Activated CD4-positive, alpha-beta T cell treated with anti-CD3 and anti-CD28 coated beads, Interleukin-2, amount 10 ng/mL, durations not matched to agents 7 days and 5 days (primary cell): Measurements from ENCODE around the gene GHRH. TPM values are rescaled to one million over a fixed set of nuclear protein-coding genes. Genes with fewer than 3 reads are reported as not detected.

Source experiments
- CTCF ChIA-PET: fragments of 350-600 bp; sonication (Branson Sonifier 250); formaldehyde crosslinking; loops from one replicate; lab custom pipeline; 2021; ENCODE audit warnings: antibody characterized with exemption; lab: Charles Lee
- POLR2A ChIA-PET: fragments of 350-600 bp; sonication (Branson Sonifier 250); formaldehyde crosslinking; loops from one replicate; lab custom pipeline; 2021; ENCODE audit warnings: antibody characterized with exemption; lab: Charles Lee
- DNase-seq: peaks from one replicate; pipeline ENCODE4 v3.0.0-alpha.2; 2020
- H3K27ac Mint-ChIP-seq: one replicate; pipeline ENCODE4 v1.8.0; 2021; ENCODE audit warnings: mild to moderate bottlenecking, moderate library complexity, mixed read lengths
- H3K27me3 Mint-ChIP-seq: one replicate; pipeline ENCODE4 v1.8.0; 2021; ENCODE audit warnings: mixed read lengths
- H3K36me3 Mint-ChIP-seq: one replicate; pipeline ENCODE4 v1.8.0; 2021; ENCODE audit warnings: low read depth, mixed read lengths
- H3K4me1 Mint-ChIP-seq: one replicate; pipeline ENCODE4 v1.8.0; 2021; ENCODE audit warnings: mixed read lengths
- H3K4me3 Mint-ChIP-seq: one replicate; pipeline ENCODE4 v1.8.0; 2021; ENCODE audit warnings: mild to moderate bottlenecking, moderate library complexity, mixed read lengths
- H3K9me3 Mint-ChIP-seq: one replicate; pipeline ENCODE4 v1.8.0; 2021; ENCODE audit warnings: mixed read lengths
- total RNA-seq, 2 experiments: library from RNA; stranded (reverse); gene quantifications; one replicate each; pipeline ENCODE4 v1.2.3, GENCODE V29; 2021

The GHRH gene
- total RNA-seq, 2 experiments from 2014 or later, result not detected

DNA sequence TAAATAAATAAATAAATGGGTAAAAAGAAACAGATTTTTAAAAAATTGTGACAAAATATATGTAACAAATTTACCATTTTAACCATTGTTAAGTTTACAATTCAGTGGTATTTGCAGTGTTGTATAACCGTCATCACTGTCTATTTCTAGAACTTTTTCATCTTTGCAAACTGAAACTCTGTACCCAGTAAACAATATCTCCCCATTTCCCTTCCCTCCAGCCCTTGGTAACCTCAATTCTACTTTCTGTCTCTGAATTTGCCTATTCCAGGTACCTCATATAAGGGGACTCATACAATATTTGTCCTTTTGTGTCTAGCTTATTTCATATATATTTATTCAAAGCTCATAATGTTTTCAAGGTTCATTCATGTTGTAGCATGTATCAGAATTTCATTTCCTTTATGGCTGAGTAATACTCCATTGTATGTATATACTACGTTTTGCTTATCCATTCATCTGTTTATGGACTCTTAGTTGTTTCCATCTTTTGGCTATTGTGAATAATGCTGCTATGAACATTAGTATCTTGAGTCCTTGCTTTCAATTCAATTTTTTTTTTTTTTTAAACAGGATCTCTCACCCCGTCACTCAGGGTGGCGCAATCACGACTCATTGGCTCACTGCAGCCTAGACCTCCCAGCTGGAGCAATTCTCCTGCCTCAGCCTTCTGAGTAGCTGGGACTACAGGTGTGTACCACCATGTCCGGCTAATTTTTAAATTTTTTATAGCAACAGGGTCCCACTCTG lies 36.8 kb upstream of the GHRH start:
- Mint-ChIP-seq H3K4me1 (peaks cover 34% of the 10 kb centered on the region), H3K36me3 (peaks cover 43% of the 10 kb centered on the region), H3K27ac (peak overlapping the region; percentile 72), H3K4me3 (no peak overlapping the region), H3K9me3 (no peaks in the 10 kb centered on the region), H3K27me3 (no peaks in the 10 kb centered on the region)
- no peak for DNase-seq
- ChIA-PET POLR2A (no interaction called here), CTCF (interaction anchor here (0.6 to 2.4 kb wide), 3 partner anchors 10 to 68 kb away, joined by 3 to 6 read pairs (median 3); no protein-coding TSS in a partner anchor)

DNA sequence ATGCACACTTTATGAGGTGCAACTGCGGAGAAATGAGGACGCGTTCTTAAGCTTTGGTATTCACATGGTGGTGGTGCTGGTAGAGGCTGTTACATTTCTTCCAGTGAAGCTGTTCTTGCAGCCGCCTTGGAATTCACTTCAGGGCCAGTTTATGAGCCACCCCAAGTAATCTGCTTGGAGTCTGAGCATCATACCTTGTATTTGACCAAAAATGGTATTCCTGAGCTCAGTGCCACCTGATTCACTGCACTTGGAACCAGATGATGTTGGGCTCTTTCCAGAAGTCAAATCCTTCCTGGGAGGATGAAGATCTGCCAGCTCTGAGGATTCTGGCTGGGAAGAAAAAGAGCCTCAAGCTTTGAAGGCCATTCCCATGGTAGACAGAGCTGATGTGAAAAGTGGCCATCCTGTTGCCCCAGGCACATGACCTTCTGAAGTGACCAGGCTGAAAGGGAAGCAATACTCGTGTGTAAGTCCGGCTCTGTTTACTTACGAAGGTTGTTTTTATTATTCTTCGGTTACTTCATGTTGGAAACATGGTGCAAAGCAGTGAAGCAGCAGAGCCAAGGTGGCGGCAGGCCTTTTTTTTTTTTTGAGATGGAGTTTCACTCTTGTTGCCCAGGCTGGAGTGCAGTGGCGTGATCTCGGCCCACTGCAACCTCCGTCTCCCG lies 35.6 kb upstream of the GHRH start:
- no peak overlapping the region for H3K4me3 Mint-ChIP-seq
- POLR2A ChIA-PET, result no interaction called here
- H3K27me3 Mint-ChIP-seq, result no peaks in the 10 kb centered on the region
- CTCF ChIA-PET, result interaction anchor here (0.9 kb wide), 1 partner anchor 15 kb away, joined by 3 read pairs; no protein-coding TSS in a partner anchor
- no peaks in the 10 kb centered on the region for H3K9me3 Mint-ChIP-seq
- no peak overlapping the region for H3K27ac Mint-ChIP-seq
- peaks cover 47% of the 10 kb centered on the region for H3K36me3 Mint-ChIP-seq
- no peak for DNase-seq
- peaks cover 37% of the 10 kb centered on the region for H3K4me1 Mint-ChIP-seq

DNA sequence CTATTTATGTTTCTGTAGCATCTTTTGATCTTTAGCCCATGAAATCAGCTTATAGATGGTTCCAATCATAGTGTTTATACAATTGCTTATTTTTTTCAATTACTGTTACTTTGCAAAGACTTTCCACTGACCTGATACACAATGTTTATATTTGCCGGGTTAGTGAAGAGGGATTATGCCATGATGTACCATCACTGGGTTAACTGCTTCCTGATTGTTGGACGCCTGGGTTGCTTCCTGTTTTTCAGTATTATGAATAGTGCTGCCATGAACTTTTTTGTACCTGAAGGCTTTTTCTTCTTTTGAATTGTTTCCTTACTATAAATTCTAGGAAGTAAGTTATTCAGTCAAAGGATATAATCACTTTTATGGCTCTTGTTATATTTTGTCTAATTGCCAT lies 34.8 kb upstream of the GHRH start:
- Mint-ChIP-seq H3K9me3 (no peaks in the 10 kb centered on the region), H3K36me3 (peaks cover 44% of the 10 kb centered on the region), H3K27ac (no peak overlapping the region), H3K27me3 (no peaks in the 10 kb centered on the region), H3K4me1 (peaks cover 42% of the 10 kb centered on the region), H3K4me3 (no peak overlapping the region)
- CTCF ChIA-PET, result interaction anchor here (0.6 kb wide), 2 partner anchors 254 to 696 kb away, joined by 3 read pairs; no protein-coding TSS in a partner anchor
- POLR2A ChIA-PET, result no interaction called here
- DNase-seq, result no peak

DNA sequence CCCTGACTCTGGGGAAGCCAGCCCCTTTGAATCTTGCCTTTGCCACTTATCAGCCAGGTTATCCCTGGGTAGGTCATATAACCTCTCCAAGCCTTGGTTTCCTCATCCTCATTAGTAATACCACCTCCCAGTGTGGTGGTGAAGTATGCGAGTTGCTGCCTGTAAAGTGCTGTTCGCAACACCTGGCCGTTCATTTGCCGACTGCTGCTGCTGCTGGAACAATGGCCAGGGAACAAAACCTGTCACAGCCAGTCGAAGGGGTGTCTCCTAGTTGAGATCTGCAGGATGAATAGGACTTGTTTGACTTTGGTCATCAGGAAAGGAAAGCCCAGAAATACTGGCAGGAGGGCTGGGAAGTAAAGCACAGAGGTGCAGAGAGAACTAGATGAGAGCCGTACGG lies 34.0 kb upstream of the GHRH start:
- DNase-seq, result no peak
- POLR2A ChIA-PET, result no interaction called here
- CTCF ChIA-PET, result interaction anchor here (0.6 kb wide), 1 partner anchor 697 kb away, joined by 3 read pairs; no protein-coding TSS in a partner anchor
- Mint-ChIP-seq H3K9me3 (no peaks in the 10 kb centered on the region), H3K27me3 (no peaks in the 10 kb centered on the region), H3K27ac (no peak overlapping the region), H3K36me3 (peaks cover 44% of the 10 kb centered on the region), H3K4me3 (no peak overlapping the region), H3K4me1 (peaks cover 49% of the 10 kb centered on the region)

DNA sequence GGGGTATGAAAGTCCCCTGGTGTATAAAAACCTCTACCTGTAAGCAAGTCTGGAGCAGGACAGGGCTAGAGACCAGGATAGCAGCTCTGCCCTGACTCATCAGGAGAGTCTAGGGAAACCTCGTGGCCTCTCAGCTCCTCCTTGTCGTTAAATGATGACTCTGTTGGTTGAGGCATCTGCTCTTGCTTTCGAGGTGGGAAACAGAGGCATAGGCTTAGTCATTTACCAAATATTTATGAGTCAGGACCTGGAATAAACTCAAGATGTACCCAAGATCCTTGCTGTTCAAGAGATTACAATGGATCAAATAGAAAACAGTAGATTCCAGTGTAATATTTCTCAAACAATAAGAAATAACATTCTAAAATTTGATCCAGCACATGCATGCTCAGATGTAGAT lies 33.4 kb upstream of the GHRH start:
- no peak for DNase-seq

DNA sequence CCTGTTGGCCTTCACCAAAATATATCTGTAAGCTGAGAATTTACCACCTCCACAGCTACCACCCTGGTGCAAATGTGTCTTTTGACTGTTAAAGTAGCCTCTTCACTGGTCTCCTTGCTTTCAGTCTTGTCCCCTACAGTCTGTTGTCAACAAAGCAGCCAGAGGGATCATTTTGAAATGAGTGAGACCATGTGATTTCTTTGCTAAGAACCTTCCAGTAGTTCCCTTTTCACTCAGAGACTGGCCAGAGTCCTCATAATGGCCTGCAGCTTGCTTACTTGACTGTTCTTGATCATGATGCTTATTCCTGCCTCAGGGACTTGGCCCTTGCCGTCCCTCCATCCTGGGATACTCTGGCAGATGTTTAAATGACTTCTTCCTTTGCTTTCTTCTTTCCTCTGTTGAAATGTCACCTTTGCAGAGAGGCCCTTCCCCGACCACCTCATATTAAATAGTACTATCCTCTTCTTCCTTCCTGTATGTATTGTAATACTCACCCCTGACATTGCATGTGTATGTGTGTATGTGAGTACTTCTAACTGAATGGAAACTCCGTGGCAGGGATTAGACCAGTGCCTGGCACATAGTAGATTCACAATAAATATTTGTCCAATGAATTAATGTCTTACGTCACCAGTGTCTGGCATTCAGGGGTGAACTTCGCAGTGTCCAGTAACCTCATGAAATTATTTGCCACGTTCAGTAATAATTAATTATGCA lies 32.8 kb upstream of the GHRH start:
- no peak for DNase-seq
- Mint-ChIP-seq H3K27me3 (no peaks in the 10 kb centered on the region), H3K27ac (no peak overlapping the region), H3K9me3 (no peaks in the 10 kb centered on the region), H3K4me3 (no peak overlapping the region), H3K4me1 (peaks cover 51% of the 10 kb centered on the region), H3K36me3 (peaks cover 36% of the 10 kb centered on the region)
- CTCF ChIA-PET, result no interaction called here
- POLR2A ChIA-PET, result no interaction called here

More for the DNA sequence above, 33.4 kb upstream of the GHRH start:
- ChIA-PET POLR2A (no interaction called here), CTCF (no interaction called here)
- H3K4me3 Mint-ChIP-seq, result no peak overlapping the region
- no peak overlapping the region for H3K27ac Mint-ChIP-seq
- no peaks in the 10 kb centered on the region for H3K27me3 Mint-ChIP-seq
- H3K4me1 Mint-ChIP-seq, result peaks cover 51% of the 10 kb centered on the region
- H3K9me3 Mint-ChIP-seq, result no peaks in the 10 kb centered on the region
- H3K36me3 Mint-ChIP-seq, result peaks cover 39% of the 10 kb centered on the region

DNA sequence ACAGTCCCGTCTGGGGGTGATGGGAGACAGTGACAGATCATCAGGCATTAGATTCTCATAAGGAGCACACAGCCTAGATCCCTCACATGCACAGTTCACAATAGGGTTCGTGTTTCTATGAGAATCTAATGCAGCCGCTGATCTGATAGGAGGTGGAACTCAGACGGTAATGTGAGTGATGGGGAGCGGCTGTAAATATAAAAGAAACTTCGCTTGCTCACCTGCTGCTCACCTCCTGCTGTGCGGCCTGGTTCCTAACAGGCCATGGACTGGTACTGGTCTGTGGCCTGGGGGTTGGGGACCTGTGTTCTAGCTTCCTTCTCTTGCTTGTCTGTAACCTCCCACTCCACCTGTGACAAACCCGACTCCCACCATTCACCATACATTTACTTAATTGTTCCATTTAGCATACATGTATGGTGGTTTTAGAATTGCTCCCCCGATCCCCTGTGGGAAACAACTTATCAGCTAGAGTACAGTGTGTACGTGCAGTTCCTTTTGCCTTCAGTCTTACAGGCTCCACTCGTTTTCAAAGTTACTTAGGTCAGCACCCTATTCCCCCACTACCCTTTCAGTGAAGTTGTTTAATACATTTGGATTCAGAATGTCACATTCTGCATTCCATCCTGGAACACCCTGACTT lies 31.8 kb upstream of the GHRH start:
- H3K27ac Mint-ChIP-seq, result no peak overlapping the region
- H3K9me3 Mint-ChIP-seq, result no peaks in the 10 kb centered on the region
- H3K36me3 Mint-ChIP-seq, result peaks cover 30% of the 10 kb centered on the region
- CTCF ChIA-PET, result no interaction called here
- POLR2A ChIA-PET, result no interaction called here
- H3K4me1 Mint-ChIP-seq, result peaks cover 53% of the 10 kb centered on the region
- H3K27me3 Mint-ChIP-seq, result no peaks in the 10 kb centered on the region
- no peak for DNase-seq
- no peak overlapping the region for H3K4me3 Mint-ChIP-seq

DNA sequence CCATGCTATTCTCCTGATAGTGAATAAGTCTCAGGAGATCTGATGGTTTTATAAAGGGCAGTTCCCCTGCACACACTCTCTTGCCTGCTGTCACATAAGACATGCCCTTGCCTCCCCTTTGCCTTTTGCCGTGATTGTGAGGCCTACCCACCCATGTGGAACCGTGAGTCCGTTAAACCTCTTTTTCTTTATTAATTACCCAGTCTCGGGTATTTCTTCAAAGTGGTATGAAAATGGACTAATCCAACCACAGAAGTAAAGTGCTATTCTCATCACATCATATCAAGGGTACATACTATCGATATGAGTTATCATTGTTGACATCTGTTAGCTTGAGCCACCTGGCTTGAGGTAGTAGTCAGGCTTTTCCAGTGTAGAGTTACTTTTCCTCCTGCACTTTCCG lies 30.1 kb upstream of the GHRH start:
- POLR2A ChIA-PET, result no interaction called here

DNA sequence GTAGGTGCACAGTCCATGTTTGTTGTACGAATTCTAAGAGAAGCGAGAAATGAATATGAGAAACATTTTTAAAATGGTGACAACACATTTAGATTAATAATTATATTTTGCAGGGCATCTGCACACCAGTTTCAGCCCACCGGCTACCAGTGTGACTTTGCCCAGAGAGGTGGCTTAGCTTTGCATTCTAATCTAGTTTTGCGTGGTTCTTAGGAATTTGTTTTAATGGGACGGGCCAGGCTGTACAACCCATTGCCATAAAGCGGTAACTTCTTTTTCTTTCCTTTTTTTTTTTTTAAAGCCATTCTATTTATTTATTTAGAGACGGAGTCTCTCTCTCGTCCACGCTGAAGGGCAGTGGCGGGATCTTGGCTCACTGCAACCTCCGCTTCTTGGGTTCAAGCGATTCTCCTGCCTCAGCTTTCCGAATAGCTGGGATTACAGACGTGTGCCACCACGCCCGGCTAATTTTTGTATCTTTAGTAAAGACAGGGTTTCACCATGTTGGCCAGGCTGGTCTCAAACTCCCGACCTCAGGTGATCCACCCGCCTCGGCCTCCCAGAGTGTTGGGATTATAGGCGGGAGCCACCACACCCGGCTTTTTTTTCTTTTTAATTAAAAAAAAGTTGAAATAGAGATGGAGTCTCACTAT lies 28.7 kb upstream of the GHRH start:
- H3K4me3 Mint-ChIP-seq, result peak overlapping the region; percentile 88
- CTCF ChIA-PET, result interaction anchor here (0.7 to 0.9 kb wide), 3 partner anchors 20 to 202 kb away, joined by 3 to 4 read pairs (median 3); no protein-coding TSS in a partner anchor
- POLR2A ChIA-PET, result interaction anchor here (0.7 kb wide), 1 partner anchor 190 kb away, joined by 5 read pairs; no protein-coding TSS in a partner anchor
- H3K9me3 Mint-ChIP-seq, result no peaks in the 10 kb centered on the region
- H3K4me1 Mint-ChIP-seq, result peaks cover 31% of the 10 kb centered on the region
- peaks cover 21% of the 10 kb centered on the region for H3K36me3 Mint-ChIP-seq
- H3K27ac Mint-ChIP-seq, result peak overlapping the region; percentile 97
- DNase-seq, result no peak
- peaks cover 5% of the 10 kb centered on the region for H3K27me3 Mint-ChIP-seq

More for the DNA sequence above, 30.1 kb upstream of the GHRH start:
- Mint-ChIP-seq H3K4me3 (peak overlapping the region; percentile 32), H3K36me3 (peaks cover 22% of the 10 kb centered on the region), H3K27ac (peak overlapping the region; percentile 26), H3K4me1 (peaks cover 43% of the 10 kb centered on the region), H3K27me3 (peaks cover 4% of the 10 kb centered on the region), H3K9me3 (no peaks in the 10 kb centered on the region)
- CTCF ChIA-PET, result no interaction called here
- no peak for DNase-seq

DNA sequence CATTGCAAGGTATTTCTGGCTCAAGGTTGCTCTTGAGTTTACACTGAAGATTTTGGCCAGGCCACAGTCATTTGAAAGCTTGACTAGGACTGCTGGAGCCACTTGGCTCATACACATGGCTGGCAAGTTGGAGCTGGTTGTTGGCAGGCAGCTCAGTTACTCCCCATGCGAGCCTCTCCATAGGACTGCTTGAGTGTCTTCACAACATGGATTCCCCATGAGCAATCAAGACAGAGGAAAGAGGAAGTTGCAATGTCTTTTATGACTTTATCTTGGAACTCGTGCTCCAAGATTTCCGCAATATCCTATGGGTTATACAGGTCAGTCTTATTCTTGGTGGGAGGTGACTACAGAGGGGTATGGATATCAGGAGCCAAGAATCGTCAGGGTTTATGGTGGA lies 26.5 kb upstream of the GHRH start:
- POLR2A ChIA-PET, result no interaction called here
- Mint-ChIP-seq H3K9me3 (no peaks in the 10 kb centered on the region), H3K4me1 (peaks cover 24% of the 10 kb centered on the region), H3K27ac (no peak overlapping the region), H3K36me3 (peaks cover 14% of the 10 kb centered on the region), H3K4me3 (peak overlapping the region; percentile 88), H3K27me3 (peaks cover 5% of the 10 kb centered on the region)
- CTCF ChIA-PET, result interaction anchor here (2.1 kb wide), 1 partner anchor 11 kb away, joined by 6 read pairs; no protein-coding TSS in a partner anchor
- no peak for DNase-seq

DNA sequence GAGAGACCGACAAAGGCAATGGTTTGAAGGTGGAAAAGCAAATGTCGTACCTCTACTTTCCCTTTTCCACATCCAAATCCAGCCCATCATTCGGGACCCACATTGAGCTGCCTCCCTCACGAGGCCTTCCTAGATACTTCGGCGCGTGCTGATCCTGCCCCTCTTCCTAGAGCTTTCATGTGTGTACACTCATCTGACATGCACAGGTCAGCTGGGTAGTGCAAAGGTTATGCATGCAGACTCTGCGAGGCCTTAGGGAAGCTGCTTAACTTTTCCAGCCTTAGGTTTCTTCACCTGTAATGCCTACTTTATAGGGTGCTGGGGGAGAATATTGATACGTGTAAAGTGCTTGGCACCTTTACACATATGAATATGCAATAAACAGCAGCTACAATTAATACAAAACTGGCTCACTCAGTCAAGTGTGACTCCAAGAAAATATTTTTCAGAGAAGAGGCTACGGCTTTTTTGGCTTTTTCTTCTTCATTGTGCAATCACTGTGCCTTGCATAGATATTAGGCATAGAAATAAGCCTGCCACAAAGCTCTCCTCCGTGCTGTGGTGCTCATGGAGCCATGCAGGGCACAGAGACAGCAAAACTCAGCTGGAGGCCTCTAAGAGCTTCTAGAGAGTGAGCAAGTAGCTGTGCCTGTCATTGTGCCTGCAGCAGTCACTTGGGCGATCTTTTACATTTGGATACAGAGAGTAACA lies 24.2 kb upstream of the GHRH start:
- Mint-ChIP-seq H3K4me3 (no peak overlapping the region), H3K27ac (no peak overlapping the region), H3K36me3 (no peaks in the 10 kb centered on the region), H3K27me3 (peaks cover 5% of the 10 kb centered on the region), H3K9me3 (no peaks in the 10 kb centered on the region), H3K4me1 (peaks cover 10% of the 10 kb centered on the region)
- ChIA-PET POLR2A (no interaction called here), CTCF (interaction anchor here (0.7 to 1.2 kb wide), 3 partner anchors 9 to 99 kb away, joined by 3 read pairs; no protein-coding TSS in a partner anchor)
- no peak for DNase-seq
